GM13977 (cell line): ENCODE measurements around the gene BET1.
"Not testable (repeated sequence)": the region's sequence is repeated elsewhere in the genome, so short reads cannot be mapped to it uniquely, and the experiment has no call there.

Source experiments
- DNase-seq: peaks from one replicate; pipeline ENCODE4 v3.0.0; 2012; ENCODE audit warnings: low spot score
- CTCF ChIP-seq: IDR thresholded peaks from 2 replicates; pipeline ENCODE4 v1.5.1; 2012; ENCODE audit warnings: mild to moderate bottlenecking, control low read depth; ENCODE audit not compliant: insufficient read depth; ENCODE audit errors: extremely low read depth, missing control alignments
- in situ Hi-C: fragments of 300-500 bp; cut with MboI; formaldehyde crosslinking; loops from one replicate; pipeline ENCODE4 v1.12.0; 2022; ENCODE audit warnings: low sequenced_read_pairs, low pct_unique_long_range_greater_than_20kb, mixed read lengths, inconsistent platforms; ENCODE audit not compliant: unreplicated experiment

The BET1 gene

GRCh38 chr7:94039368-94040035, 35.3 kb upstream of the BET1 start:
- no peak for DNase-seq
- TF ChIP-seq CTCF = no peak
- in situ Hi-C loops = no loop called here

- DNase-seq = no peak
- no peak for TF ChIP-seq CTCF
- in situ Hi-C loops = no loop called here
Measured at GRCh38 chr7:94031865-94032264, 27.7 kb upstream of the BET1 start.

GRCh38 chr7:94030634-94031033, 26.5 kb upstream of the BET1 start:
- in situ Hi-C loops = no loop called here
- no peak for DNase-seq
- no peak for TF ChIP-seq CTCF

GRCh38 chr7:94029976-94030375, 25.8 kb upstream of the BET1 start:
- in situ Hi-C loops = no loop called here
- DNase-seq = no peak
- TF ChIP-seq CTCF = no peak

- TF ChIP-seq CTCF = no peak
- DNase-seq = no peak
- in situ Hi-C loops = no loop called here
Measured at GRCh38 chr7:94028768-94029167, 24.6 kb upstream of the BET1 start.

- DNase-seq, in situ Hi-C loops: not testable (repeated sequence)
Measured at GRCh38 chr7:94026619-94027018, 22.5 kb upstream of the BET1 start.

GRCh38 chr7:94022550-94022949, 18.4 kb upstream of the BET1 start:
- DNase-seq = no peak
- in situ Hi-C loops = no loop called here
- TF ChIP-seq CTCF = no peak
